ENCODE data around the gene LGI4. TPM values are rescaled to one million over a fixed set of nuclear protein-coding genes. Genes with fewer than 3 reads are reported as not detected.
"Not testable (repeated sequence)": the region's sequence is repeated elsewhere in the genome, so short reads cannot be mapped to it uniquely, and the experiment has no call there.

LGI4 gene
- total and polyA plus RNA-seq, 5 experiments from 2014 or later: 0.18 to 1.6 (median 0.52) TPM; not detected in 2

GRCh38 chr19:35140207-35140961 lies 5.5 kb upstream of the LGI4 start:
- no peaks in the 10 kb centered on the region for H3K36me3 Mint-ChIP-seq
- peaks cover 27 to 49% (median 46%) of the 10 kb centered on the region in 4 donors for H3K4me1 Mint-ChIP-seq
- no peak for DNase-seq
- peak overlapping the region in 7 of 10 donors; percentile 59 to 78 (median 72) for H3K4me3 Mint-ChIP-seq
- H3K27me3 Mint-ChIP-seq: peaks cover 0 to 2% (median 0%) of the 10 kb centered on the region in 5 donors
- no peak for ATAC-seq
- no peaks in the 10 kb centered on the region for H3K9me3 Mint-ChIP-seq
- H3K27ac Mint-ChIP-seq: peak overlapping the region in 6 of 10 donors; percentile 33 to 83 (median 59)
- POLR2A ChIA-PET: interaction anchor here (0.9 to 5.8 kb wide), 8 partner anchors 13 to 128 kb away, joined by 3 to 40 read pairs (median 5); partner anchors contain the start of genes FXYD5 and USF2

DNA sequence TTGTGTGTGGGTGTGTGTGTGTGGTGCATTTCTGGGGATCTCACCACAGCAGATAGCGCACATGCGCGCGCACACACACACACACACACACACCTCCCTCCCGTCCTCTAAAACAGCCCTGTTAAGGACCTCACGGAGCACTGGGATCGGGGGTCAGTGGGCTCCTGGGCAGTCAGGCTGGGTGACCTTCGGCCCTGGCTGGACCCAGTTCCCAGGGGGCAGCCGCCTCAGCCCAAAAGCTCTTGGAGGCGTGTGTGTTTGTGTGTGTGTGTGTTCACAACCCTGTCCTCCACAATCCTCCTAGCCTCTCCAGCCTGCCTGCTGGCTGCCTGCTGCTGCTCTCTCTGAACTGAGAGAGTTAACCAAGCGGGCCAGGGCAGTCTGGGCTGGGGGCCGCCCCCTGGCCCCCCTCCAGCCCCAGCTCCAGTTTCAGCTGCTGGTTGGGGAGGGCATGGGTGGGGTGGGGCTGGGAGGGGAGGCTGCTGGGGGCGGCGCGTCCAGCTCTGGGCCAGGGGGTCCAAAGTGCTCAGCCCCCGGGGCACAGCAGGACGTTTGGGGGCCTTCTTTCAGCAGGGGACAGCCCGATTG lies 3.5 kb upstream of the LGI4 start, which contains the start of gene FXYD1:
TSS of gene FXYD1 (plus strand) at position 520 of the 588 bp plus-strand sequence. CDS start 1,256 bp downstream, outside the sequence.
- peak within 1 kb of the TSS in 1 of 10 donors; percentile 18 for H3K4me3 Mint-ChIP-seq

DNA sequence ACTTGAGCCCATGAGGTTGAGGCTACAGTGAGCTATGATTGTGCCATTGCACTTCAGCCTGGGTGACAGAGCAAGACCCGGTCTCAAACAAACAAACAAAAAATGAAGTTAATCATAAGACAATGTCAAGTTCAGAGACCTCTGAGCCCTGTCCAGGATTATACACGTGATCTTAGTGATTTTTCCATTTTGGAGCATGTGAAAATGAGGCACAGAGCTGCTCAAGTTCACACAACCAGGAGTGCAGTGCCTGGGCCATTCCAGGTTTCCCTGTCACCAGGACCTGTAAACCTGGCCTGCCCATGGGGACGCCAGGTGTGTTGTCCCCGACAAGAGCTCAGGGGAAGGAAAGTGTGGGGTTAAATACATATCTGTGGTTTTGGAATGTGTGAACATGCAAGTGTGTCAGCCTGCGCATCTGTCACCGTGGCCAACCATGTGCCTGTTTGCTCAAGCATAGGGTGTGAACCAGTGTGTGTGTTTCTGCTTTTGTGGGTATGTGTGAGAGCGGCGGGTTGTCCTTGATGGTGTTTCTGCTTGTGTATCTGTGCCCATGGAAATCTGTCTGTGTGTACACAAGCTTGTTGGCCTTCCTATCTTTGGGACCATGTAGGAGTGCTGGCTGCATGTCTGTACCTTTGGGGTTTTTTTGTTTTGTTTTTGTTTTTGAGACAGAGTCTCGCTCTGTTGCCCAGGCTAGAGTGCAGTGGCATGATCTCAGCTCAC lies 2.3 kb upstream of the LGI4 start:
- no peak for ATAC-seq
- peaks cover 0 to 2% (median 0%) of the 10 kb centered on the region in 5 donors for H3K27me3 Mint-ChIP-seq
- H3K4me3 Mint-ChIP-seq: peak overlapping the region in 1 of 10 donors; percentile 4
- peaks cover 0 to 14% (median 0%) of the 10 kb centered on the region in 9 donors for H3K9me3 Mint-ChIP-seq
- no peaks in the 10 kb centered on the region for H3K36me3 Mint-ChIP-seq
- POLR2A ChIA-PET: no interaction called here
- H3K27ac Mint-ChIP-seq: no peak overlapping the region
- no peak for DNase-seq
- H3K4me1 Mint-ChIP-seq: peaks cover 19 to 29% (median 21%) of the 10 kb centered on the region in 4 donors

More for the DNA sequence above, 3.5 kb upstream of the LGI4 start, which contains the start of gene FXYD1:
- peaks cover 17 to 31% (median 28%) of the 10 kb centered on the region in 4 donors for H3K4me1 Mint-ChIP-seq
- no peak for DNase-seq
- H3K27ac Mint-ChIP-seq: peak within 1 kb of the TSS in 1 of 10 donors; percentile 18
- H3K36me3 Mint-ChIP-seq: no peaks in the 10 kb centered on the region
- POLR2A ChIA-PET: no interaction called here
- ATAC-seq: no peak
- peaks cover 0 to 2% (median 0%) of the 10 kb centered on the region in 9 donors for H3K9me3 Mint-ChIP-seq
- peaks cover 0 to 2% (median 0%) of the 10 kb centered on the region in 5 donors for H3K27me3 Mint-ChIP-seq

DNA sequence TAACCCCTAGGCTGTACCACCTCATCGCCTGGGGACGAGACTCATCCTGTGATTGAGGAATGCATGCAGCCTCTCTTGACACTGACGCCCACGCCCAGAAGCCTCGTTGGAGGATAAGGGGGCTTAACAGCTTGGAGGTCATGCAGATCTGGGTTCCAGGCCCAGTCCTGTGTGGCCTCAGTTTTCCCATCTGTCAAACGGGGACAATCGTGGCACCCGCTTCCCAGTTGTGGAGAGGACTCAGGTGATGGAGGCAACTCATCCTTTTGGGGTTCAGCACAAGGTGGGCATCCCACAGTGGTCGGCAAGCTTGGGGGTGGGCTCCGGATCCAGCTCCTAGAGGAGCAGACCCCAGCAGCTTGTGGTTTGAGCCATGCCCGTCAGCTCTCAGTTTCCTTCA lies 1.4 kb upstream of the LGI4 start:
- no peak for ATAC-seq
- no peak for DNase-seq

DNA sequence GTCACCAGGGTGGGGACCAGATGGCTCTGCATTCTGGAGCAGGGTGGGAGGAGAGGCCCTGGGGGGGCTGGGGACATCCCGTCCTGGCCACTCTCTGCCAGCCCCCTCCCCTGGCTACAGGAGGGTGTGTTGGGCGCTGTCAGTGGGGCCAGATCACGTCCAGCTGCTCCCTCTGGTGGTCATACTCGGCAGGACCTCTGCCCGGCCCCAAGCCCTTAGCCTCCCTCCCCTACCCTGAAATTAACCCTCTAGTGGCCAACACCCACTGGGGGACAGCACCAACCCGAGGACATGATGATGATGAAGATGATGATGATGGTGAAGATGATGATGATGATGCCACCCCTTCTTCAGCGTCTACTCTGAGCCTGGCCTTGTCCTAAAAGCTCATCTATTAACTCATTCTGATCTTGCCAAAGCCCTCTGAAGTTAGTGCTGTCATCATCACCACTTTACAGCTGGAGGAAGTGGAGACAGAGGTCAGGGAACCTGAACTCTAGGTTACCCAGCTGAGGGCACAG lies 590 bp upstream of the LGI4 start:
- Mint-ChIP-seq H3K9me3 (peaks cover 0 to 15% (median 0%) of the 10 kb centered on the region in 9 donors), H3K4me3 (no peak overlapping the region), H3K27me3 (no peaks in the 10 kb centered on the region), H3K27ac (peak overlapping the region in 1 of 10 donors; percentile 25), H3K4me1 (peaks cover 2 to 14% (median 9%) of the 10 kb centered on the region in 4 donors), H3K36me3 (no peaks in the 10 kb centered on the region)
- DNase-seq (peak in 9 of 10 donors; percentile 46 to 75 (median 51)), ATAC-seq (peak; percentile 88 to 90)
- POLR2A ChIA-PET: interaction anchor here (1.2 to 1.7 kb wide), 3 partner anchors 9 to 76 kb away, joined by 4 to 5 read pairs (median 5); no protein-coding TSS in a partner anchor

More for the DNA sequence above, 1.4 kb upstream of the LGI4 start:
- peaks cover 10 to 20% (median 15%) of the 10 kb centered on the region in 4 donors for H3K4me1 Mint-ChIP-seq
- H3K36me3 Mint-ChIP-seq: no peaks in the 10 kb centered on the region
- H3K9me3 Mint-ChIP-seq: peaks cover 0 to 15% (median 0%) of the 10 kb centered on the region in 9 donors
- H3K27me3 Mint-ChIP-seq: peaks cover 0 to 2% (median 0%) of the 10 kb centered on the region in 5 donors
- POLR2A ChIA-PET: interaction anchor here (0.5 to 1.7 kb wide), 4 partner anchors 9 to 75 kb away, joined by 3 to 5 read pairs (median 4); no protein-coding TSS in a partner anchor
- H3K27ac Mint-ChIP-seq: no peak overlapping the region
- no peak overlapping the region for H3K4me3 Mint-ChIP-seq

- Mint-ChIP-seq H3K27ac (peak overlapping the region in 1 of 10 donors; percentile 38), H3K9me3 (peaks cover 0 to 15% (median 0%) of the 10 kb centered on the region in 9 donors), H3K4me1 (peaks cover 0 to 12% (median 9%) of the 10 kb centered on the region in 4 donors), H3K36me3 (no peaks in the 10 kb centered on the region), H3K4me3 (no peak overlapping the region), H3K27me3 (no peaks in the 10 kb centered on the region)
- ATAC-seq: no peak
- no peak for DNase-seq
- POLR2A ChIA-PET: no interaction called here
Observed at GRCh38 chr19:35133826-35134225, 1.0 kb downstream of the LGI4 start.

DNA sequence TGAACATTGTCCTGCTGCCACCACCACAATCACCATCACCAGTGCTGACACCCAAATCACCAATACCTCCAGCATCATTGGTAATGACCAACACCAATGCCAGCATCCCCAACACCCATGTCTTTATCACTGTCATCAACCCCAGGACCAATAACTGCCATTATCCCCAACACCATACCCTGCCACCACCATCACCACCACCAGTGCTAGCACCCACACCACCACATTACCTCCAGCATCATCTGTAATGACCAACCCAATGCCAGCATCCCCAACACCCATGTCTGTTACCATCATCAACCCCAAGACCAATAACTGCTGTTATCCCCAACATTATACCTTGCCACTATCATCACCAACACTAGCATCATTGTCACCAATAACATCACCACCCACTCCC lies 2.6 kb downstream of the LGI4 start:
- Mint-ChIP-seq H3K4me3 (no peak overlapping the region), H3K27ac (no peak overlapping the region), H3K9me3 (peaks cover 0 to 15% (median 0%) of the 10 kb centered on the region in 9 donors), H3K36me3 (no peaks in the 10 kb centered on the region), H3K4me1 (peaks cover 0 to 10% (median 9%) of the 10 kb centered on the region in 4 donors), H3K27me3 (no peaks in the 10 kb centered on the region)
- DNase-seq (no peak), ATAC-seq (no peak)
- POLR2A ChIA-PET: no interaction called here

GRCh38 chr19:35130761-35131720 lies 3.8 kb downstream of the LGI4 start:
- POLR2A ChIA-PET: no interaction called here
- no peak for DNase-seq
- Mint-ChIP-seq H3K9me3 (peaks cover 0 to 15% (median 0%) of the 10 kb centered on the region in 9 donors), H3K36me3 (no peaks in the 10 kb centered on the region), H3K27ac (peak overlapping the region in 2 of 10 donors; percentile 24 to 69), H3K27me3 (no peaks in the 10 kb centered on the region), H3K4me3 (no peak overlapping the region), H3K4me1 (peaks cover 0 to 8% (median 6%) of the 10 kb centered on the region in 4 donors)
- ATAC-seq: no peak

- DNase-seq, H3K36me3 Mint-ChIP-seq, POLR2A ChIA-PET, H3K27me3 Mint-ChIP-seq, ATAC-seq, H3K4me3 Mint-ChIP-seq, H3K4me1 Mint-ChIP-seq: not testable (repeated sequence)
- Mint-ChIP-seq H3K9me3 (peaks cover 0 to 15% (median 0%) of the 10 kb centered on the region in 9 donors), H3K27ac (peak overlapping the region in 2 of 10 donors; percentile 7 to 31)
Observed at GRCh38 chr19:35129724-35130274, 5.1 kb downstream of the LGI4 start.

DNA sequence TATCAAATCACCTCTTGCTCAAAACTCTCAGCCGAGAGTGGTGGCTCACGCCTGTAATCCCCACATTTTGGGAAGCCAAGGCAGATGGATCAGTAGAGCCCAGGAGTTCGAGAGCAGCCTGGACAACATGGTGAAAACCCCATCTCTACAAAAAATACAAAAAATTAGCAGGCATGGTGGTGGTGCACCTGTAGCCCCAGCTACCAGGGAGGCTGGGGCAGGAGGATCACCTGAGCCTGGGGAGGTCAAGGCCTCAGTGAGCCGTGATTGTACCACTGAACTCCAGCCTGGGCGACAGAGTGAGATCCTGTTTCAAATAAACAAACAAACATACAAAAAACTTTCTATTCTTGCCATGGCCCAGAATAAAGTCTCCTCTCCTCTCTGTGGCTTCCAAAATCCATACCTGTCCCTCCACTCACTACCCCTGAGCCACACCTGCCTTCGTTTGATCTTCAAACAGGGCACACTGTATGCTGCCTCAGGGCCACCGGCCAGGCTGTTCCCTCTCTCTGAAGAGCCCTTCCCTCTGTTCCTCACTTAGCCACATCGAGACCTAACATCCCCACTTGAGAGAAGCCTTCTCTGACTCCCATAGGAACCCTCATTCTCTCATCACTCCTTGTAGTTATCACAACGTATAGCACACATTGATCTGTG lies 6.3 kb downstream of the LGI4 start:
- peaks cover 12 to 15% (median 14%) of the 10 kb centered on the region in 4 donors for H3K4me1 Mint-ChIP-seq
- H3K36me3 Mint-ChIP-seq: no peaks in the 10 kb centered on the region
- POLR2A ChIA-PET: interaction anchor here (0.6 kb wide), 1 partner anchor 43 kb away, joined by 3 read pairs; no protein-coding TSS in a partner anchor
- no peak for ATAC-seq
- no peak overlapping the region for H3K27ac Mint-ChIP-seq
- peaks cover 0 to 15% (median 0%) of the 10 kb centered on the region in 9 donors for H3K9me3 Mint-ChIP-seq
- no peaks in the 10 kb centered on the region for H3K27me3 Mint-ChIP-seq
- no peak for DNase-seq
- no peak overlapping the region for H3K4me3 Mint-ChIP-seq

Data from naive thymus-derived CD8-positive, alpha-beta T cell (primary cell).